KBM-7 (cell line): ENCODE data around the gene DOCK1.

Experiments used
- DNase-seq: peaks from one replicate; pipeline ENCODE4 v3.0.0-alpha.2; 2015
- in situ Hi-C: fragments of 300-500 bp; cut with MboI; formaldehyde crosslinking; loops from 2 replicates; pipeline ENCODE4 v1.14.3; 2020; ENCODE audit warnings: low sequenced_read_pairs, low pct_unique_long_range_greater_than_20kb, mixed read lengths

Gene DOCK1

GRCh38 chr10:127179612-127180250, 274.5 kb downstream of the DOCK1 start:
- in situ Hi-C loops: no loop called here
- no peak for DNase-seq

GRCh38 chr10:127182161-127182560, 276.9 kb downstream of the DOCK1 start:
- in situ Hi-C loops: no loop called here
- DNase-seq: no peak

- in situ Hi-C loops: no loop called here
Observed at GRCh38 chr10:127184582-127184981, 279.4 kb downstream of the DOCK1 start.

GRCh38 chr10:127186813-127187212, 281.6 kb downstream of the DOCK1 start:
- in situ Hi-C loops: no loop called here
- no peak for DNase-seq

More at GRCh38 chr10:127184582-127184981, 279.4 kb downstream of the DOCK1 start:
- DNase-seq: no peak

- in situ Hi-C loops: no loop called here
Observed at GRCh38 chr10:127189226-127189625, 284.0 kb downstream of the DOCK1 start.

GRCh38 chr10:127190427-127190826, 285.2 kb downstream of the DOCK1 start:
- in situ Hi-C loops: no loop called here
- no peak for DNase-seq

More at GRCh38 chr10:127189226-127189625, 284.0 kb downstream of the DOCK1 start:
- no peak for DNase-seq

- DNase-seq: no peak
- in situ Hi-C loops: no loop called here
Observed at GRCh38 chr10:127193125-127193524, 287.9 kb downstream of the DOCK1 start.

- in situ Hi-C loops: no loop called here
- no peak for DNase-seq
Observed at GRCh38 chr10:127194111-127194510, 288.9 kb downstream of the DOCK1 start.

- in situ Hi-C loops: no loop called here
- DNase-seq: no peak
Observed at GRCh38 chr10:127194599-127194998, 289.4 kb downstream of the DOCK1 start.

- in situ Hi-C loops: no loop called here
- no peak for DNase-seq
Observed at GRCh38 chr10:127195041-127195506, 289.8 kb downstream of the DOCK1 start.

GRCh38 chr10:127195571-127196281, 290.5 kb downstream of the DOCK1 start:
- in situ Hi-C loops: no loop called here

GRCh38 chr10:127196282-127197153, 291.3 kb downstream of the DOCK1 start, which contains the start of gene INSYN2A:
INSYN2A (minus strand) TSS chr10:127196591; CDS start chr10:127176395, 20,196 bp downstream.
- in situ Hi-C loops: no loop called here
- no peak for DNase-seq

More at GRCh38 chr10:127195571-127196281, 290.5 kb downstream of the DOCK1 start:
- no peak for DNase-seq

- in situ Hi-C loops: no loop called here
- no peak for DNase-seq
Observed at GRCh38 chr10:127197154-127197432, 291.9 kb downstream of the DOCK1 start.

- in situ Hi-C loops: no loop called here
- DNase-seq: no peak
Observed at GRCh38 chr10:127198307-127198706, 293.1 kb downstream of the DOCK1 start.

GRCh38 chr10:127198721-127199120, 293.5 kb downstream of the DOCK1 start:
- DNase-seq: no peak
- in situ Hi-C loops: no loop called here

GRCh38 chr10:127200646-127201045, 295.4 kb downstream of the DOCK1 start:
- no peak for DNase-seq

GRCh38 chr10:127203067-127203466, 297.8 kb downstream of the DOCK1 start:
- DNase-seq: no peak
- in situ Hi-C loops: no loop called here

More at GRCh38 chr10:127200646-127201045, 295.4 kb downstream of the DOCK1 start:
- in situ Hi-C loops: no loop called here

GRCh38 chr10:127207081-127207480, 301.9 kb downstream of the DOCK1 start:
- DNase-seq: no peak
- in situ Hi-C loops: no loop called here

GRCh38 chr10:127210936-127211466, 305.8 kb downstream of the DOCK1 start:
- no peak for DNase-seq
- in situ Hi-C loops: no loop called here
